GM23248 (cell line): ENCODE results near the gene ZSCAN30. TPM values are rescaled to one million over a fixed set of nuclear protein-coding genes. Genes with fewer than 3 reads are reported as not detected.

Experiments
- DNase-seq: peaks from one replicate; pipeline ENCODE4 v3.0.0-alpha.2; 2015
- H2AFZ ChIP-seq: fragments of 200-600 bp; sonication (generic); 2 replicates; pipeline ENCODE4 v1.6.1; 2016; ENCODE audit warnings: antibody characterized with exemption
- H3F3A ChIP-seq: fragments of 200-600 bp; sonication (generic); 2 replicates; pipeline ENCODE4 v1.6.1; 2016; ENCODE audit warnings: mild to moderate bottlenecking, antibody characterized with exemption, mixed run types; ENCODE audit not compliant: insufficient read depth
- H3K27ac ChIP-seq: fragments of 200-600 bp; sonication (generic); 2 replicates; pipeline ENCODE4 v1.5.1; 2016; ENCODE audit warnings: mild to moderate bottlenecking
- H3K27me3 ChIP-seq: fragments of 200-600 bp; sonication (generic); replicated peaks from 2 replicates; pipeline ENCODE4 v1.6.1; 2016; ENCODE audit warnings: mild to moderate bottlenecking; ENCODE audit not compliant: insufficient read depth
- H3K36me3 ChIP-seq: fragments of 200-600 bp; sonication (generic); 2 replicates; pipeline ENCODE4 v1.6.1; 2016; ENCODE audit warnings: low read depth, mild to moderate bottlenecking
- H3K4me1 ChIP-seq: fragments of 200-600 bp; sonication (generic); 2 replicates; pipeline ENCODE4 v1.6.1; 2016; ENCODE audit warnings: mild to moderate bottlenecking; ENCODE audit not compliant: insufficient read depth
- H3K4me2 ChIP-seq: fragments of 200-600 bp; sonication (generic); one replicate; pipeline ENCODE4 v1.6.1; 2016; ENCODE audit warnings: mild to moderate bottlenecking; ENCODE audit not compliant: unreplicated experiment
- H3K4me3 ChIP-seq: fragments of 200-600 bp; sonication (generic); 2 replicates; pipeline ENCODE4 v1.5.1; 2016; ENCODE audit warnings: mild to moderate bottlenecking
- H3K79me2 ChIP-seq: fragments of 200-600 bp; sonication (generic); 2 replicates; pipeline ENCODE4 v1.6.1; 2016; ENCODE audit warnings: mild to moderate bottlenecking; ENCODE audit not compliant: insufficient read depth
- H3K9ac ChIP-seq: fragments of 200-600 bp; sonication (generic); 2 replicates; pipeline ENCODE4 v1.6.1; 2016; ENCODE audit warnings: mild to moderate bottlenecking
- H3K9me2 ChIP-seq: fragments of 200-600 bp; sonication (generic); 2 replicates; pipeline ENCODE4 v1.6.1; 2016; ENCODE audit warnings: mixed run types, mild to moderate bottlenecking, moderate library complexity; ENCODE audit not compliant: insufficient read depth
- H3K9me3 ChIP-seq: fragments of 200-600 bp; sonication (generic); one replicate; pipeline ENCODE4 v1.6.1; 2017; ENCODE audit warnings: low read depth
- H4K20me1 ChIP-seq: fragments of 200-600 bp; sonication (generic); 2 replicates; pipeline ENCODE4 v1.6.0; 2016; ENCODE audit not compliant: insufficient read depth
- EZH2 ChIP-seq: fragments of 200-600 bp; sonication (generic); IDR thresholded peaks from 2 replicates; pipeline ENCODE4 v1.6.1; 2018; ENCODE audit warnings: antibody characterized with exemption, mild to moderate bottlenecking; ENCODE audit not compliant: insufficient read depth, poor library complexity, severe bottlenecking
- EZH2phosphoT487 ChIP-seq: fragments of 200-600 bp; sonication (generic); IDR thresholded peaks from 2 replicates; pipeline ENCODE4 v1.6.1; 2018; ENCODE audit warnings: antibody characterized with exemption, moderate library complexity, mild to moderate bottlenecking, low read depth; ENCODE audit not compliant: insufficient read depth
- WGBS, 2 experiments: methylation state at CpG; one replicate each; pipeline ENCODE4 v1.1.6; 2015 to 2017; ENCODE audit warnings: low lambda C conversion rate in 2 of 2, low coverage in 1 of 2; ENCODE audit errors: missing lambda C conversion rate in 2 of 2; 5-methylcytosine and 5-hydroxymethylcytosine counted together
- in situ Hi-C: fragments of 300-500 bp; cut with MboI; formaldehyde crosslinking; loops from 2 replicates; pipeline ENCODE4 v1.15.0; 2020
- polyA plus RNA-seq: library from polyadenylated mRNA; unstranded; fragments of >200 nt; fragmentation: Nextera tagmentation; extraction: Ambion mirVana; gene quantifications from 2 replicates; pipeline ENCODE4 v1.2.1, GENCODE V29; 2016
- total RNA-seq: library from RNA; depleted of rRNA; stranded (reverse); fragments of >200 nt; shearing (Covaris generic); gene quantifications from 2 replicates; pipeline ENCODE4 v1.2.3, GENCODE V29; 2014

The ZSCAN30 gene
- total and polyA plus RNA-seq, 2 experiments from 2014 or later: 13.7 to 21.3 TPM

DNA sequence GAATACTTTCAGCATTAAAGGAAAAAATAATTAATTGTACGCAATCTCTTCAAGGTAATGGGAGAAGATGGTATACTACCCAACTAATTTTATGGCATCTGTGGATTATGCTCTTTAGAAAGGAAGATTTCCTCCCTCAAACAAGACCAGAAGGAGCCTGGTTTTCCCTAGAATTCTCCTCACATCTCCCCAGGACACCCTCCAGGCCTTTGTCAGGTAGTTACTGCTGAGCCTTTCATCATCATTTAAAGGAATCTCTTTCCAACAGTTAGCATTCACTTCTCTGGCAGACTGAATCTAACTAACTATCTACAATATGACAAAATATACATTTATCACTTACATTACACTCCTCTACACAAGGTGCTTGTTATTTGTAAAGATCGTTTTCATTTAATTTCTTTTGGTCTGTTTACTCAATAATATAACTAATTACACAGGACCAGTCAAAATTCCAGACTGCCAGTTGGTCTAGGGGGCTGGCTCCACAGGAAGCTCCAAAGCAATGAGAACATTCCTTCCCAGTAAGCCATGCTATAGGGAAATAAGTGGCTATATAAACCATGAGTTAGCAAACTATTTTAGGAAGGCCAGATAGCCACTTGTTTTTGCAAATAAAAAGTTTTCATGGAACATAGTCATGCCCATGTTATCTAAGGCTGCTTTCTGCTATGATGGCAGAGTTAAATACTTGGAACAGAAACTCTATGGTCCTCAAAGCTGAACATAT is 35.1 kb upstream of the ZSCAN30 start:
- peaks cover 11% of the 10 kb centered on the region; the same call in 1 of the 2 replicates for H3K4me1 ChIP-seq
- H3K36me3 ChIP-seq: peaks cover 4% of the 10 kb centered on the region; the same call in 1 of the 2 replicates
- peak; percentile 17 for DNase-seq
- H3F3A ChIP-seq: peaks cover under 1% of the 10 kb centered on the region; the same call in 1 of the 2 replicates
- no peaks in the 10 kb centered on the region for H3K9me2 ChIP-seq
- no peaks in the 10 kb centered on the region for H3K9me3 ChIP-seq
- no peak overlapping the region for H3K27ac ChIP-seq
- H3K27me3 ChIP-seq: no peaks in the 10 kb centered on the region
- H3K4me3 ChIP-seq: no peak overlapping the region
- WGBS, 2 experiments: 43 to 51% methylated on average over 2 of the region's 2 CpGs
- H3K79me2 ChIP-seq: no peaks in the 10 kb centered on the region
- in situ Hi-C loops: no loop called here
- no peaks in the 10 kb centered on the region for H4K20me1 ChIP-seq
- no peak overlapping the region for H3K9ac ChIP-seq
- no peak overlapping the region for H2AFZ ChIP-seq
- H3K4me2 ChIP-seq: no peak overlapping the region
- TF ChIP-seq EZH2phosphoT487 (no peak), EZH2 (no peak)

GRCh38 chr18:35322486-35323458 is 32.7 kb upstream of the ZSCAN30 start:
- 62 to 70% methylated on average over 3 of the region's 3 CpGs for WGBS, 2 experiments
- Histone ChIP-seq H3K9me2 (no peaks in the 10 kb centered on the region), H3K4me2 (no peak overlapping the region), H2AFZ (no peak overlapping the region), H3K36me3 (no peaks in the 10 kb centered on the region), H3F3A (no peaks in the 10 kb centered on the region), H3K79me2 (no peaks in the 10 kb centered on the region), H3K4me1 (peaks cover 11% of the 10 kb centered on the region; the same call in 1 of the 2 replicates), H3K9me3 (no peaks in the 10 kb centered on the region), H3K27ac (no peak overlapping the region), H3K9ac (no peak overlapping the region), H3K27me3 (no peaks in the 10 kb centered on the region), H4K20me1 (no peaks in the 10 kb centered on the region), H3K4me3 (no peak overlapping the region)
- in situ Hi-C loops: no loop called here
- TF ChIP-seq EZH2phosphoT487 (no peak), EZH2 (no peak)
- peak; percentile 58 for DNase-seq

- TF ChIP-seq EZH2 (no peak), EZH2phosphoT487 (no peak)
- WGBS, 2 experiments: 71 to 75% methylated on average over 2 of the region's 2 CpGs
- no peaks in the 10 kb centered on the region for H3K27me3 ChIP-seq
- H4K20me1 ChIP-seq: no peaks in the 10 kb centered on the region
- in situ Hi-C loops: no loop called here
- H3K79me2 ChIP-seq: no peaks in the 10 kb centered on the region
- H3K4me3 ChIP-seq: no peak overlapping the region
- H3K4me2 ChIP-seq: no peak overlapping the region
- DNase-seq: peak; percentile 11
- H2AFZ ChIP-seq: no peak overlapping the region
- no peaks in the 10 kb centered on the region for H3K4me1 ChIP-seq
- H3K27ac ChIP-seq: no peak overlapping the region
- H3F3A ChIP-seq: no peaks in the 10 kb centered on the region; the same call in 1 of the 2 replicates
- peaks cover 27% of the 10 kb centered on the region for H3K36me3 ChIP-seq
- peaks cover 23% of the 10 kb centered on the region for H3K9me3 ChIP-seq
- H3K9me2 ChIP-seq: no peaks in the 10 kb centered on the region
- no peak overlapping the region for H3K9ac ChIP-seq
Measured at GRCh38 chr18:35311496-35311895, 21.5 kb upstream of the ZSCAN30 start.

- H3K9me3 ChIP-seq: peaks cover 24% of the 10 kb centered on the region
- H3K4me3 ChIP-seq: no peak overlapping the region
- H2AFZ ChIP-seq: no peak overlapping the region
- H3K36me3 ChIP-seq: peaks cover 66% of the 10 kb centered on the region
- 97% methylated on average over 5 of the region's 5 CpGs for WGBS, 2 experiments
- in situ Hi-C loops: no loop called here
- no peak overlapping the region for H3K4me2 ChIP-seq
- peaks cover 41% of the 10 kb centered on the region for H3K79me2 ChIP-seq
- H3K9ac ChIP-seq: no peak overlapping the region
- no peak for TF ChIP-seq EZH2
- TF ChIP-seq EZH2phosphoT487: no peak
- DNase-seq: no peak
- H4K20me1 ChIP-seq: no peaks in the 10 kb centered on the region
- H3K4me1 ChIP-seq: no peaks in the 10 kb centered on the region
- H3K27me3 ChIP-seq: no peaks in the 10 kb centered on the region
- no peak overlapping the region for H3K27ac ChIP-seq
- H3K9me2 ChIP-seq: no peaks in the 10 kb centered on the region
- H3F3A ChIP-seq: no peaks in the 10 kb centered on the region; the same call in 1 of the 2 replicates
Measured at GRCh38 chr18:35306588-35307250, 16.7 kb upstream of the ZSCAN30 start.
